Vagina (tissue), 2 donors: Measurements from ENCODE around the gene DENND5B. TPM values are rescaled to one million over a fixed set of nuclear protein-coding genes. Genes with fewer than 3 reads are reported as not detected.
A peak's percentile ranks its signal among the peaks of the same experiment; 100 is the strongest.

Source experiments
- DNase-seq, 2 donors: peaks; one replicate each; pipeline ENCODE4 v3.0.0-alpha.2; 2017; ENCODE audit errors: extremely low spot score in 2 of 2
- H3K27ac ChIP-seq: fragments of 200-600 bp; sonication (generic); one replicate; pipeline ENCODE4 v1.5.1; 2019
- H3K27me3 ChIP-seq: fragments of 200-600 bp; sonication (generic); one replicate; pipeline ENCODE4 v1.5.1; 2019
- H3K36me3 ChIP-seq, 2 donors: fragments of 200-600 bp; sonication (generic); one replicate each; pipeline ENCODE4 v1.5.1; 2017 to 2019
- H3K4me1 ChIP-seq: fragments of 200-600 bp; sonication (generic); one replicate; pipeline ENCODE4 v1.5.1; 2019
- H3K4me3 ChIP-seq, 2 donors: fragments of 200-600 bp; sonication (generic); 1 replicate in 1 of 2; 2 replicates in 1 of 2; pipeline ENCODE4 v1.5.1; 2016 to 2019
- H3K9me3 ChIP-seq: fragments of 200-600 bp; sonication (generic); one replicate; pipeline ENCODE4 v1.5.1; 2019
- CTCF ChIP-seq, 3 experiments: fragments of 450-650 bp in 2 of 3; fragments of 200-600 bp in 1 of 3; sonication (generic) in 1 of 3; IDR thresholded peaks; one replicate each; pipeline ENCODE4 v1.5.1; 2017 to 2019; ENCODE audit warnings: antibody characterized with exemption in 3 of 3, mild to moderate bottlenecking in 2 of 3, moderate library complexity in 2 of 3
- POLR2A ChIP-seq, 2 donors: fragments of 450-650 bp; IDR thresholded peaks; one replicate each; pipeline ENCODE4 v1.6.1; 2017; ENCODE audit warnings: antibody characterized with exemption in 2 of 2, mild to moderate bottlenecking in 2 of 2, moderate library complexity in 2 of 2
- POLR2AphosphoS5 ChIP-seq, 2 donors: sonication (generic); formaldehyde crosslinking; IDR thresholded peaks; one replicate each; pipeline ENCODE4 v1.9.0; 2017; ENCODE audit warnings: antibody characterized with exemption in 2 of 2, mild to moderate bottlenecking in 2 of 2, low read depth in 1 of 2; ENCODE audit not compliant: insufficient read depth in 1 of 2
- intact Hi-C: fragments of 100-400 bp; cut with DNase I; formaldehyde crosslinking; loops from one replicate; pipeline ENCODE4 v1.15.1; 2023
- total RNA-seq: library from RNA; depleted of rRNA; stranded (reverse); fragments of >200 nt; gene quantifications from one replicate; pipeline ENCODE4 v1.2.3, GENCODE V29; 2016

DENND5B gene
- total RNA-seq, result 25.3 TPM

GRCh38 chr12:31590642-31591379, at the start of gene DENND5B:
TSS of gene DENND5B (minus strand) at chr12:31591136. CDS start at chr12:31590832, 304 bp downstream.
- no peaks in the 10 kb centered on the region for H3K9me3 ChIP-seq
- peak within 1 kb of the TSS; percentile 73 to 87 for H3K4me3 ChIP-seq
- H3K4me1 ChIP-seq, result peaks cover 16% of the 10 kb centered on the region
- DNase-seq, result no peak
- no peaks in the 10 kb centered on the region for H3K36me3 ChIP-seq
- H3K27me3 ChIP-seq, result no peaks in the 10 kb centered on the region
- TF ChIP-seq POLR2AphosphoS5 (IDR thresholded peaks at IDR 0.05; ENCODE audit: insufficient read depth in 1 of 2, low read depth in 1 of 2), result no peak
- TF ChIP-seq POLR2A (IDR thresholded peaks at IDR 0.05), result peak in 1 of 2 donors; percentile 66
- H3K27ac ChIP-seq, result peak within 1 kb of the TSS; percentile 98
- intact Hi-C loops, result loop anchor here (10.0 kb wide), 1 partner anchor 96 kb away; no protein-coding TSS in a partner anchor

- H3K4me1 ChIP-seq, result peaks cover 8% of the 10 kb centered on the region
- DNase-seq, result no peak
- intact Hi-C loops, result loop anchor here (5.0 to 10.0 kb wide), 2 partner anchors 232 to 380 kb away; no protein-coding TSS in a partner anchor
- no peak for TF ChIP-seq POLR2A (IDR thresholded peaks at IDR 0.05)
- TF ChIP-seq POLR2AphosphoS5 (IDR thresholded peaks at IDR 0.05; ENCODE audit: insufficient read depth in 1 of 2, low read depth in 1 of 2), result no peak
- TF ChIP-seq CTCF (IDR thresholded peaks at IDR 0.05), result no peak
- no peaks in the 10 kb centered on the region for H3K36me3 ChIP-seq
- no peak overlapping the region for H3K4me3 ChIP-seq
- no peaks in the 10 kb centered on the region for H3K27me3 ChIP-seq
- H3K9me3 ChIP-seq, result no peaks in the 10 kb centered on the region
- no peak overlapping the region for H3K27ac ChIP-seq
These were observed 43.7 kb upstream of the DENND5B start for GRCh38 chr12:31634620-31635019.

GRCh38 chr12:31633464-31633863, 42.5 kb upstream of the DENND5B start:
- Histone ChIP-seq H3K36me3 (no peaks in the 10 kb centered on the region), H3K27me3 (no peaks in the 10 kb centered on the region), H3K27ac (no peak overlapping the region), H3K9me3 (no peaks in the 10 kb centered on the region), H3K4me1 (peaks cover 11% of the 10 kb centered on the region), H3K4me3 (no peak overlapping the region)
- TF ChIP-seq POLR2AphosphoS5 (IDR thresholded peaks at IDR 0.05; ENCODE audit: insufficient read depth in 1 of 2, low read depth in 1 of 2), result no peak
- no peak for TF ChIP-seq CTCF (IDR thresholded peaks at IDR 0.05)
- TF ChIP-seq POLR2A (IDR thresholded peaks at IDR 0.05), result no peak
- DNase-seq, result no peak
- intact Hi-C loops, result loop anchor here (10.0 kb wide), 1 partner anchor 379 kb away; no protein-coding TSS in a partner anchor

- H3K27ac ChIP-seq, result no peak overlapping the region
- no peak overlapping the region for H3K4me3 ChIP-seq
- H3K27me3 ChIP-seq, result no peaks in the 10 kb centered on the region
- DNase-seq, result no peak
- H3K36me3 ChIP-seq, result no peaks in the 10 kb centered on the region
- TF ChIP-seq CTCF (IDR thresholded peaks at IDR 0.05) (no peak), POLR2A (IDR thresholded peaks at IDR 0.05) (no peak), POLR2AphosphoS5 (IDR thresholded peaks at IDR 0.05; ENCODE audit: insufficient read depth in 1 of 2, low read depth in 1 of 2) (no peak)
- intact Hi-C loops, result loop anchor here (10.0 kb wide), 1 partner anchor 377 kb away; no protein-coding TSS in a partner anchor
- no peaks in the 10 kb centered on the region for H3K9me3 ChIP-seq
- H3K4me1 ChIP-seq, result peaks cover 11% of the 10 kb centered on the region
These were observed 40.9 kb upstream of the DENND5B start for GRCh38 chr12:31631809-31632208.

- no peak for DNase-seq
- H3K4me3 ChIP-seq, result no peak overlapping the region
- no peak for TF ChIP-seq POLR2A (IDR thresholded peaks at IDR 0.05)
- no peak for TF ChIP-seq CTCF (IDR thresholded peaks at IDR 0.05)
- no peak for TF ChIP-seq POLR2AphosphoS5 (IDR thresholded peaks at IDR 0.05; ENCODE audit: insufficient read depth in 1 of 2, low read depth in 1 of 2)
- no peaks in the 10 kb centered on the region for H3K9me3 ChIP-seq
- no peaks in the 10 kb centered on the region for H3K36me3 ChIP-seq
- H3K4me1 ChIP-seq, result peaks cover 11% of the 10 kb centered on the region
- intact Hi-C loops, result loop anchor here (10.0 kb wide), 1 partner anchor 376 kb away; no protein-coding TSS in a partner anchor
- no peaks in the 10 kb centered on the region for H3K27me3 ChIP-seq
- H3K27ac ChIP-seq, result no peak overlapping the region
These were observed 40.2 kb upstream of the DENND5B start for GRCh38 chr12:31631023-31631724.
